Testis (tissue), 3 donors: Measurements from ENCODE around the gene DPP8. TPM values are rescaled to one million over a fixed set of nuclear protein-coding genes. Genes with fewer than 3 reads are reported as not detected.

Experiments used
- DNase-seq: peaks from one replicate; pipeline ENCODE4 v3.0.0-alpha.2; 2019
- H3K27ac ChIP-seq, 2 donors: fragments of 200-600 bp; sonication (generic); one replicate each; pipeline ENCODE4 v1.5.1; 2019
- H3K27me3 ChIP-seq: fragments of 200-600 bp; sonication (generic); one replicate; pipeline ENCODE4 v1.5.1; 2019
- H3K36me3 ChIP-seq: fragments of 200-600 bp; sonication (generic); one replicate; pipeline ENCODE4 v1.5.1; 2017; ENCODE audit warnings: low read depth; ENCODE audit errors: missing control alignments
- H3K4me1 ChIP-seq: fragments of 200-600 bp; sonication (generic); one replicate; pipeline ENCODE4 v1.5.1; 2019
- H3K4me3 ChIP-seq, 2 donors: fragments of 200-600 bp; sonication (generic); one replicate each; pipeline ENCODE4 v1.5.1; 2017 to 2019
- H3K9me3 ChIP-seq: fragments of 200-600 bp; sonication (generic); one replicate; pipeline ENCODE4 v1.5.1; 2017
- POLR2A ChIP-seq: fragments of 450-650 bp; IDR thresholded peaks from one replicate; pipeline ENCODE4 v1.6.1; 2017; ENCODE audit warnings: antibody characterized with exemption, mild to moderate bottlenecking, moderate library complexity
- WGBS, 2 donors: methylation state at CpG; one replicate each; pipeline ENCODE4 v1.1.5; 2018; 5-methylcytosine and 5-hydroxymethylcytosine counted together
- intact Hi-C: fragments of 100-400 bp; cut with DNase I; formaldehyde crosslinking; loops from one replicate; pipeline ENCODE4 v1.15.1; 2023; ENCODE audit warnings: low total_unique reads
- polyA plus RNA-seq: library from polyadenylated mRNA; stranded (reverse); fragments of 350-450 nt; fragmentation: Illumina TruSeq; extraction: RNeasy Lipid Tissue Mini Kit (QIAGEN cat#74804); gene quantifications from one replicate; pipeline ENCODE4 v1.2.3, GENCODE V29; 2014; ENCODE audit warnings: low read depth, low replicate concordance; ENCODE audit not compliant: insufficient read depth
- total RNA-seq, 2 donors: library from RNA; depleted of rRNA; stranded (reverse); fragments of >200 nt; gene quantifications; one replicate each; pipeline ENCODE4 v1.2.3, GENCODE V29; 2016
- TF ChIP-seq, protein P1 (sequence below), 3 experiments: fragments of 450-650 bp in 2 of 3; fragments of 200-600 bp in 1 of 3; sonication (generic) in 1 of 3; IDR thresholded peaks; one replicate each; pipeline ENCODE4 v1.5.1; 2016 to 2019; ENCODE audit warnings: antibody characterized with exemption in 3 of 3, mild to moderate bottlenecking in 2 of 3, moderate library complexity in 1 of 3

The DPP8 gene
- total and polyA plus RNA-seq, 3 donors from 2014 or later: 51.6 to 68.3 (median 64.4) TPM

DNA sequence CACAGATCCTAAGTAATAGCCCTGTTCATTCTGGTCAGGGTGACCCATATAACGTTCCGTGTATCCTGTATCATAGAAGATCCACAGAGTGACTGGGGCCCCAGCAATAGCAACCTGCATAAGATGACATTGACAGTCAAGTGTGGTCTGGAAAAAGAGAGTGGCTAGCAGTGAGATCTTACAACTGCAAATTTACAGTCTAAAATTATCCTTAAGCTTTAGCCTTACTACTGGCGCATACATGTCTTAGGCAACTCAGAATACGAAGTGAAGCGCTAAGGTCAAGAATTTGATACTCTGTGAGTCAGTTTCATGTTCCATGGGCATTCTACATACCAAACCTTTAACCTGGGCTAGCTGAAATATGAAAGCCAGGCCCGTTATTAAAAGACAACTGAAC lies 65.5 kb downstream of the DPP8 start:
- DNase-seq: no peak
- Histone ChIP-seq H3K36me3 (no peaks in the 10 kb centered on the region), H3K4me1 (no peaks in the 10 kb centered on the region), H3K9me3 (no peaks in the 10 kb centered on the region), H3K27me3 (no peaks in the 10 kb centered on the region), H3K27ac (no peak overlapping the region), H3K4me3 (no peak overlapping the region)
- TF ChIP-seq, protein P1, sequence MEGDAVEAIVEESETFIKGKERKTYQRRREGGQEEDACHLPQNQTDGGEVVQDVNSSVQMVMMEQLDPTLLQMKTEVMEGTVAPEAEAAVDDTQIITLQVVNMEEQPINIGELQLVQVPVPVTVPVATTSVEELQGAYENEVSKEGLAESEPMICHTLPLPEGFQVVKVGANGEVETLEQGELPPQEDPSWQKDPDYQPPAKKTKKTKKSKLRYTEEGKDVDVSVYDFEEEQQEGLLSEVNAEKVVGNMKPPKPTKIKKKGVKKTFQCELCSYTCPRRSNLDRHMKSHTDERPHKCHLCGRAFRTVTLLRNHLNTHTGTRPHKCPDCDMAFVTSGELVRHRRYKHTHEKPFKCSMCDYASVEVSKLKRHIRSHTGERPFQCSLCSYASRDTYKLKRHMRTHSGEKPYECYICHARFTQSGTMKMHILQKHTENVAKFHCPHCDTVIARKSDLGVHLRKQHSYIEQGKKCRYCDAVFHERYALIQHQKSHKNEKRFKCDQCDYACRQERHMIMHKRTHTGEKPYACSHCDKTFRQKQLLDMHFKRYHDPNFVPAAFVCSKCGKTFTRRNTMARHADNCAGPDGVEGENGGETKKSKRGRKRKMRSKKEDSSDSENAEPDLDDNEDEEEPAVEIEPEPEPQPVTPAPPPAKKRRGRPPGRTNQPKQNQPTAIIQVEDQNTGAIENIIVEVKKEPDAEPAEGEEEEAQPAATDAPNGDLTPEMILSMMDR (IDR thresholded peaks at IDR 0.05): no peak
- TF ChIP-seq POLR2A: no peak
- WGBS, 2 donors: 88 to 90% methylated on average over 6 of the region's 6 CpGs
- intact Hi-C loops: no loop called here

DNA sequence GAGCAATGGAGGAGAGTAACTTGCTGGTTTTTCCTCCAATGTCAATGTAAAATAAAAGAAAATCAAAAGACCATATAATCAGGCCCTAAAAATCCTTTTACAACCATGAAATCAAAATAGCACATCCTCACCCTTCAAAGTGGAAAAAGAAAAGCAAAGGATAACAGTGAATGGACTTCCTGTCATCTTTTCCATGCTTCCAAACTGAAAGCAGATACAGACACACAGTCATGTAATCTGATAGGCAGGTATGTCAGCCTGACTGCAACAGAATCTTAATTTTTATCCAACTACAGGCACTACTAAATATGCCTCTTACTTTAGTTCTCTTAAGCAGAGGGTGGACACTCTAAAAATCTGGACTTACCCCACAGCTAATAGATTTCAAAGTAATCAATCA lies 66.9 kb downstream of the DPP8 start:
- Histone ChIP-seq H3K27ac (no peak overlapping the region), H3K36me3 (no peaks in the 10 kb centered on the region), H3K27me3 (no peaks in the 10 kb centered on the region), H3K9me3 (no peaks in the 10 kb centered on the region), H3K4me3 (no peak overlapping the region), H3K4me1 (no peaks in the 10 kb centered on the region)
- intact Hi-C loops: no loop called here
- TF ChIP-seq, protein P1 (IDR thresholded peaks at IDR 0.05): no peak
- TF ChIP-seq POLR2A: no peak
- DNase-seq: no peak

DNA sequence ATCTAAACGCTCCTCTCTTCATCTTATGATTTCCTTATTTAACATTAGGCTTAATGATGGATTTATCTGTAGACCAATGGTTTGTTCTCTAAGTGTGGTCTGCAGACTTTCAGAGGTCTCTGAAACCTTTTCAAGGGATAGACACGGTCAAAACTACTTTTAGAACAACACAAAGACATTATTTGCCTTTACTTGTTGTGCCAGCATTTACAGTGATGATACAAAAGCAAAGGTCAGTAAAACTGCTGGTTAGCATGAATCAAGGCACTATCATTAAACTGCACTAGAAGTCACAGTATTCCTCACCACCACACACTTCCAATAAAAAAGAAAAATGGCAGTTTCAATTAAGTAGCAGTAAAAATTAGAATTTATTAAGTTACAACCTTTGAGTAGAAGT lies 70.3 kb downstream of the DPP8 start:
- intact Hi-C loops: no loop called here
- Histone ChIP-seq H3K4me1 (no peaks in the 10 kb centered on the region), H3K4me3 (no peak overlapping the region), H3K36me3 (no peaks in the 10 kb centered on the region), H3K9me3 (no peaks in the 10 kb centered on the region), H3K27ac (no peak overlapping the region), H3K27me3 (no peaks in the 10 kb centered on the region)
- WGBS, 2 donors: 85 to 87% methylated on average over 2 of the region's 2 CpGs
- no peak for TF ChIP-seq POLR2A
- TF ChIP-seq, protein P1 (IDR thresholded peaks at IDR 0.05): no peak
- no peak for DNase-seq

DNA sequence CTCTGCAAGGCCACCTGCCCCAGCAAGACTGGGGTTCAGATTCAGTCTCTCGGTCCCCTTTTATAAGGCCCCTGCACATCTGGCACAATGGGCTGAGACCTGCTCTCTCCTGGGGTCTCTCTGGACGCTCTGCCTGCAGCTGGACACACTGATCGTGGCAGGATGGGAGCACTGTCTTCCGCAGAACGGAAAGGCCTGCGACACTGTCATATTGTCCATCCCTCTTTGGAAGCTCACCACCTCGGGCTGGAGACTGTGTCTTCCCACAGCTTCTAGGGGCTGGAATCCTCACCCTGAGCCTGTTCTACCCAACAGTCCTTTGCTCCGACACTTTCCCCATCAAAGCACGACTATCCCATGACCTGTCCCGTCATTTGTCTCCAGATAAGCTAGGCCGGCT lies 83.3 kb downstream of the DPP8 start:
- peak; percentile 9 for DNase-seq
- Histone ChIP-seq H3K9me3 (no peaks in the 10 kb centered on the region), H3K4me3 (no peak overlapping the region), H3K27me3 (no peaks in the 10 kb centered on the region), H3K27ac (no peak overlapping the region), H3K36me3 (no peaks in the 10 kb centered on the region), H3K4me1 (no peaks in the 10 kb centered on the region)
- intact Hi-C loops: no loop called here
- no peak for TF ChIP-seq POLR2A
- TF ChIP-seq, protein P1 (IDR thresholded peaks at IDR 0.05): no peak
- WGBS, 2 donors: 84 to 89% methylated on average over 11 of the region's 11 CpGs

DNA sequence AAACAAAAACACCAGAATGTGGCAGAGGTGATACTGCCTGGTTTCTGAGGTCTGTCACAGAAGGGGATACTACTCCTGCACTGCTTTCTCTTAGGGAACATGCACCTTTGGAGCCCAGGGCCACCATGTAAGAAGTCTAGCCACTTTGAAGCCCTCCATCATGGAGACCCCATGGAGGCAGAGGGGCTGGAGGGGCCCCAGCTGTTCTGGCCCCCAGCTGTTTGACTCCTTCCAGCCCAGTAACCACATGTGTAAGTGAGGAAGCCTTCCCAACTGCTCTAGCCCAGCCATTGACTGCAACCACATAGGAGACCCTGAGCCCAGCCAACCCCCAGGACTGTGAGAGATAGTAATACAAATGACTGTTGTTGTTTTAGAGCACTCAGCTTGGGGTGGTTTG lies 85.8 kb downstream of the DPP8 start:
- Histone ChIP-seq H3K9me3 (no peaks in the 10 kb centered on the region), H3K36me3 (no peaks in the 10 kb centered on the region), H3K4me1 (no peaks in the 10 kb centered on the region), H3K27me3 (no peaks in the 10 kb centered on the region), H3K27ac (no peak overlapping the region), H3K4me3 (no peak overlapping the region)
- DNase-seq: peak; percentile 9
- TF ChIP-seq, protein P1 (IDR thresholded peaks at IDR 0.05): no peak
- TF ChIP-seq POLR2A: no peak
- intact Hi-C loops: no loop called here
